Measurements from ENCODE around the gene LTBP3.

Gene LTBP3

GRCh38 chr11:65496304-65497140, 61.6 kb downstream of the LTBP3 start:
- no peak for DNase-seq (ENCODE audit: low read depth)

- DNase-seq (ENCODE audit: low read depth): no peak
Measured at GRCh38 chr11:65493367-65494176, 64.6 kb downstream of the LTBP3 start.

- DNase-seq (ENCODE audit: low read depth): no peak
Measured at GRCh38 chr11:65492637-65493366, 65.4 kb downstream of the LTBP3 start.

GRCh38 chr11:65492387-65492636, 65.8 kb downstream of the LTBP3 start:
- no peak for DNase-seq (ENCODE audit: low read depth)

- no peak for DNase-seq (ENCODE audit: low read depth)
Measured at GRCh38 chr11:65491614-65492386, 66.4 kb downstream of the LTBP3 start.

GRCh38 chr11:65491163-65491465, 67.0 kb downstream of the LTBP3 start:
- no peak for DNase-seq (ENCODE audit: low read depth)

GRCh38 chr11:65489706-65490320, 68.3 kb downstream of the LTBP3 start:
- DNase-seq (ENCODE audit: low read depth): no peak

GRCh38 chr11:65489035-65489705, 69.0 kb downstream of the LTBP3 start:
- no peak for DNase-seq (ENCODE audit: low read depth)

Measured in stimulated activated CD8-positive, alpha-beta memory T cell treated with anti-CD3 and anti-CD28 coated beads, Interleukin-12 subunit alpha, Interleukin-12 subunit beta, amount 100 ng/mL, for 4 hours (primary cell).